Upper lobe of right lung (tissue), 1 donor: ENCODE results near the gene TMEM88. TPM values are rescaled to one million over a fixed set of nuclear protein-coding genes. Genes with fewer than 3 reads are reported as not detected.

Source experiments
- ATAC-seq: fragments of 200-7000 bp; cut with Tn5 transposase; one replicate; pipeline ENCODE4 v1.9.1; 2020; ENCODE audit warnings: mild to moderate bottlenecking, moderate library complexity
- DNase-seq: peaks from one replicate; pipeline ENCODE4 v3.0.0-alpha.2; 2020
- H3K27ac ChIP-seq: fragments of 200-600 bp; one replicate; pipeline ENCODE4 v1.8.0; 2022
- H3K27me3 ChIP-seq: fragments of 200-600 bp; one replicate; pipeline ENCODE4 v1.8.0; 2022; ENCODE audit warnings: mild to moderate bottlenecking
- H3K36me3 ChIP-seq: fragments of 200-600 bp; one replicate; pipeline ENCODE4 v1.8.0; 2022
- H3K4me1 ChIP-seq: fragments of 200-600 bp; one replicate; pipeline ENCODE4 v1.8.0; 2022
- H3K4me3 ChIP-seq: fragments of 200-600 bp; one replicate; pipeline ENCODE4 v1.8.0; 2022; ENCODE audit warnings: mild to moderate bottlenecking
- H3K9me3 ChIP-seq: fragments of 200-600 bp; one replicate; pipeline ENCODE4 v1.8.0; 2022
- CTCF ChIP-seq: fragments of 200-600 bp; IDR thresholded peaks from one replicate; pipeline ENCODE4 v1.8.0; 2022; ENCODE audit warnings: antibody characterized with exemption
- intact Hi-C: fragments of 100-400 bp; cut with DNase I; formaldehyde crosslinking; loops from one replicate; pipeline ENCODE4 v1.11.0; 2022
- total RNA-seq: library from RNA; stranded (reverse); fragmentation: NEBNext Ultra II Directional; extraction: Animal tissue kit (Norgen Biotek cat#: 25700); gene quantifications from one replicate; pipeline ENCODE4 v1.2.1, GENCODE V29; 2021
- donor health status: DM: no; HTN: yes; CAD: no; lungs with severe emphysema.

TMEM88 gene
- total RNA-seq, 1 donor from 2014 or later, result 10.7 TPM

GRCh38 chr17:7848739-7849129 is 6.1 kb upstream of the TMEM88 start:
- Histone ChIP-seq H3K4me3 (no peak overlapping the region), H3K36me3 (peaks cover 76% of the 10 kb centered on the region), H3K27me3 (no peaks in the 10 kb centered on the region), H3K9me3 (no peaks in the 10 kb centered on the region), H3K4me1 (peaks cover 15% of the 10 kb centered on the region), H3K27ac (no peak overlapping the region)
- ATAC-seq (no peak), DNase-seq (peak; percentile 55)
- TF ChIP-seq CTCF, result no peak
- intact Hi-C loops, result no loop called here

- H3K27me3 ChIP-seq, result no peaks in the 10 kb centered on the region
- H3K4me1 ChIP-seq, result peaks cover 15% of the 10 kb centered on the region
- intact Hi-C loops, result no loop called here
- no peak overlapping the region for H3K4me3 ChIP-seq
- H3K27ac ChIP-seq, result no peak overlapping the region
- peak; percentile 62 for DNase-seq
- H3K36me3 ChIP-seq, result peaks cover 78% of the 10 kb centered on the region
- no peak for TF ChIP-seq CTCF
- H3K9me3 ChIP-seq, result no peaks in the 10 kb centered on the region
- ATAC-seq, result no peak
Observed at GRCh38 chr17:7849130-7849750, 5.6 kb upstream of the TMEM88 start.

- intact Hi-C loops, result no loop called here
- no peak overlapping the region for H3K4me3 ChIP-seq
- peaks cover 15% of the 10 kb centered on the region for H3K4me1 ChIP-seq
- no peaks in the 10 kb centered on the region for H3K27me3 ChIP-seq
- H3K9me3 ChIP-seq, result no peaks in the 10 kb centered on the region
- ATAC-seq (no peak), DNase-seq (no peak)
- H3K36me3 ChIP-seq, result peaks cover 78% of the 10 kb centered on the region
- TF ChIP-seq CTCF, result no peak
- H3K27ac ChIP-seq, result no peak overlapping the region
Observed at GRCh38 chr17:7849751-7850504, 4.9 kb upstream of the TMEM88 start.

- peaks cover 71% of the 10 kb centered on the region for H3K36me3 ChIP-seq
- TF ChIP-seq CTCF, result no peak
- intact Hi-C loops, result no loop called here
- no peaks in the 10 kb centered on the region for H3K27me3 ChIP-seq
- H3K4me3 ChIP-seq, result no peak overlapping the region
- peak; percentile 59 for DNase-seq
- ATAC-seq, result no peak
- no peaks in the 10 kb centered on the region for H3K9me3 ChIP-seq
- no peak overlapping the region for H3K27ac ChIP-seq
- H3K4me1 ChIP-seq, result peaks cover 12% of the 10 kb centered on the region
Observed at GRCh38 chr17:7850701-7851437, 4.0 kb upstream of the TMEM88 start.

GRCh38 chr17:7851438-7852261 is 3.2 kb upstream of the TMEM88 start:
- TF ChIP-seq CTCF, result peak; percentile 97
- peaks cover 17% of the 10 kb centered on the region for H3K4me1 ChIP-seq
- DNase-seq, result peak; percentile 96
- intact Hi-C loops, result no loop called here
- ATAC-seq, result peak; percentile 93
- peak overlapping the region; percentile 22 for H3K4me3 ChIP-seq
- H3K27me3 ChIP-seq, result no peaks in the 10 kb centered on the region
- peaks cover 64% of the 10 kb centered on the region for H3K36me3 ChIP-seq
- H3K27ac ChIP-seq, result no peak overlapping the region
- H3K9me3 ChIP-seq, result no peaks in the 10 kb centered on the region
